Renal cortical epithelial cell (primary cell): ENCODE measurements around the gene SH3RF3. TPM values are rescaled to one million over a fixed set of nuclear protein-coding genes. Genes with fewer than 3 reads are reported as not detected.

ENCODE experiments used
- DNase-seq: peaks from one replicate; pipeline ENCODE4 v3.0.0-alpha.2; 2011; ENCODE audit warnings: low read depth
- total RNA-seq: library from RNA; depleted of rRNA; stranded (reverse); fragments of >200 nt; gene quantifications from 2 replicates; pipeline ENCODE4 v1.2.3, GENCODE V29; 2014

SH3RF3 gene
- total RNA-seq, 1 donor from 2014 or later: 0.40 TPM

DNA sequence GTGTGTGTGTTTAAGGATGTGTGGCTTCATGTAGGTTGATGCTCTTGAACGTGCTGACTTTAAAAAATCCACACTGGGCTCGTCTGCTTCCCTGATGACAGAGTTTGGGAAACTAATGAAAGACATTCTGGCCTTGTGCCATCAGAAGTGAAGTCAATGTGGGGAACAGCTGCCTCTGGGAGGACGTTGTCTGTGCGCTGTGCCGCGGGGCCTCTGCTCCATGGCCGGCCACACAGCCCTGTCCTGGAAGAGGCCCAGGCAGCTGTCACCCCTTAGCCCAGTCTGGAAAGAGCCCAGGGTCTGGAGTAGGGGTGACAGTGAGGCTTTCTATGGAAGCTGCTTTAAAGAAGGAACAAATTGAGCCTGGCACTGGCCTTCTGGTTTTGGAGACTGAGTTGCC lies 155.8 kb downstream of the SH3RF3 start:
- no peak for DNase-seq

- DNase-seq: peak; percentile 54
Observed at GRCh38 chr2:109285244-109285651, 156.2 kb downstream of the SH3RF3 start.

DNA sequence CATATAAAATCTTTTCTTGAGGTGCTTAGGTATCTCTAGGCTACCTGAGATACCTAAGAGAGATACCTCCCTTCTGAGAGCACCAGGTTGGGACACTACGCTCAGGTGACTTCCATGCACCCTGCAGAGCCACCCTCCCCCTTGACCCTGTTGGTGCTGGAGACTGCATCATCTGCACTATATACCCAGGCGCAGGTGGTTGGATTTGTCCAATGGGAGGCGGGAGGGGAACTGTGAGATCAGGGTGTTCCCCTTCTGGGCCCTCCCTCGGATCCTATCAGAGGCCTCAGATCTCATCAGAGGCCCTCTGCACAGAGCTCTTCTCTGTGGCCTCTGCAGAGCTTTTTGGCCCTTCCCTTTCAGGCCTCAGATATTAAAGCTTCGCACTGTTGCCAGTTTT lies 158.4 kb downstream of the SH3RF3 start:
- no peak for DNase-seq

GRCh38 chr2:109287838-109288237 lies 158.8 kb downstream of the SH3RF3 start:
- no peak for DNase-seq

GRCh38 chr2:109288544-109289368 lies 159.8 kb downstream of the SH3RF3 start:
- DNase-seq: no peak

DNA sequence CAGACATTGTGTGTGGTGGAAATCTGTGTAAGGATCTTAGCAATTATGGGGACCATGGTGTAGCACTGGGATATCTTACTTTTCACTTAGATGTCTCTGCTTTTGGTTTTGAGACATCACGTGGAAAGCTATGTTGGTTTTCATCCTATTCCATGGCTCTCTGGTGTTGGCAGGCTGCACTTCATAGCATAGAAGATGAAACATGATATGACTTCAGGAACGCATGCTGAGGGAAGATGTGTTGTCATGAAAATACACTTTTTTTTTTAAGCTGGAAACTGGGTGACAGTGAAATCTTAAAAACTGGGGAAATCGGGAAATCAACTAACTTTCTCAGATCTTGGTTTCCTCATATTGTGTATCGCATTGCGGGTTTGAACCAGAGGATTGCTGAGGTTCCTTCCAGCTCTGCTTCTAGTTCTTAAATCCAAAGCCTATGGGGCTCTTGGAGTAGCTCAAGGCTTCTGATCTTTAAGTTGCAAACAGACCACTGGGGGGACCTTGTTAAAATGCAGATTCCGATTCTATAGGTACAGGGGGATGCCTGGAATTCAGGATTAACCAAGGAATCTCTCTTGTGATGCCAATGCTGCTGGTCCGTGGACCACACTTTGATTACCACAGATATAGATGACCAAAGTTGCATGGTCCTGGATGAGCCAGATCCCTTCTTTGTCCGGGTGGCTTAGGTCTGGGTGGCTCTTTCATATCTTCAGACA lies 160.7 kb downstream of the SH3RF3 start:
- DNase-seq: no peak

- DNase-seq: no peak
Observed at GRCh38 chr2:109290887-109291643, 162.1 kb downstream of the SH3RF3 start.

GRCh38 chr2:109292386-109292785 lies 163.4 kb downstream of the SH3RF3 start:
- no peak for DNase-seq

DNA sequence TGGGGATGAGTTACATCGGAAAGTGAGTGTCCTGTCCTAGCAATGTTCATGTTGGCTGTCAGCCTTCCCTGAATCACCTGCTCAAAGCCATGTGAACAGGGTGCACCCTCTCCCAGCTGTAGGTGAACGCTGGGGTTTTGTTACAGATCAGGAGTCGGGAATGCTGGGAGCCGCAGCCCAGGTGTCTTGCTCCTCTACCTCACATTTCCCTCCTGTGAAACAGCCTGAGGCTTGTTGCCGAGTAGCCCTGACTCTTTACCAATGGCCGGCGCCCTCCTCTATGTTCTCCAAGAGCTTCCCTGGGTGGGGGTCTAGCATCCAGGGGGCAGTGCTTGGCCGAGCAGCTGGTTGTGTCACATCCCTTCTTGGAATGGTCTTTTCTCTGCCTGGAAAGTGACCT lies 164.7 kb downstream of the SH3RF3 start:
- DNase-seq: no peak

GRCh38 chr2:109294523-109294922 lies 165.5 kb downstream of the SH3RF3 start:
- no peak for DNase-seq

DNA sequence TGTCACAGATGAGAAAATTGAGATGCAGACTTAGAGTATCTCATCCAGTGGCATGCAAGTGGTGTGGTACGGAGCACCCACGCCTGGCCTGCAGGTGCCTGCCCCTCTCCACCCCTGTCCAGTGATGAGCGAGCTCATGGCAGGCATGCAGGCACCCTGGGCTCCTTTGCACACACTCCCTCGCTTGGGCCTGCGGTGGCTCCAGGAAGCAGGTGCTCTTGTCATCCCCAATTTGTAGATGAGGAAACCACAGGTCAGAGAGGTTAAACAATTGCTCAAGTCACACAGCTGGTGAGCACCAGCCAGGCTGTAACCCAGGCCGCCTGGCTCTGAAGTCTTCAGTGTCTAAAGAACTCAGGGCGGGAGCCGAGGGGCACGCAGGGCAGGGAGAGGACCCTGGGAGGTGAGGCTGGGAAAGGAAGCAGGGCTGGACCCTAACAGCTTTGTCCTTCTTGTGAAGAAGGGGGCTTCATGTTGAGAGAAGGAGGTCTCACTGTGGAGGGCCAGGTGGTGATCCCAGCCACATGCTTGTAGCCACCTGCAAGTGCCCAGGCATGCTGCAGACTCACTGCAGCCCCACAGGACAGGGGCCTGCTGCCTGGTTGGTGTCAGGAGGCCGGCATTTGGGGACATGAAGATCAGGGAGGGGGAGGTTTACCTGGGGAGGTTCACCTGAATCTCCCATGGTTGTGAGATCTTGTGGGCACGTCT lies 166.2 kb downstream of the SH3RF3 start:
- DNase-seq: no peak

GRCh38 chr2:109295781-109296117 lies 166.7 kb downstream of the SH3RF3 start:
- DNase-seq: no peak

DNA sequence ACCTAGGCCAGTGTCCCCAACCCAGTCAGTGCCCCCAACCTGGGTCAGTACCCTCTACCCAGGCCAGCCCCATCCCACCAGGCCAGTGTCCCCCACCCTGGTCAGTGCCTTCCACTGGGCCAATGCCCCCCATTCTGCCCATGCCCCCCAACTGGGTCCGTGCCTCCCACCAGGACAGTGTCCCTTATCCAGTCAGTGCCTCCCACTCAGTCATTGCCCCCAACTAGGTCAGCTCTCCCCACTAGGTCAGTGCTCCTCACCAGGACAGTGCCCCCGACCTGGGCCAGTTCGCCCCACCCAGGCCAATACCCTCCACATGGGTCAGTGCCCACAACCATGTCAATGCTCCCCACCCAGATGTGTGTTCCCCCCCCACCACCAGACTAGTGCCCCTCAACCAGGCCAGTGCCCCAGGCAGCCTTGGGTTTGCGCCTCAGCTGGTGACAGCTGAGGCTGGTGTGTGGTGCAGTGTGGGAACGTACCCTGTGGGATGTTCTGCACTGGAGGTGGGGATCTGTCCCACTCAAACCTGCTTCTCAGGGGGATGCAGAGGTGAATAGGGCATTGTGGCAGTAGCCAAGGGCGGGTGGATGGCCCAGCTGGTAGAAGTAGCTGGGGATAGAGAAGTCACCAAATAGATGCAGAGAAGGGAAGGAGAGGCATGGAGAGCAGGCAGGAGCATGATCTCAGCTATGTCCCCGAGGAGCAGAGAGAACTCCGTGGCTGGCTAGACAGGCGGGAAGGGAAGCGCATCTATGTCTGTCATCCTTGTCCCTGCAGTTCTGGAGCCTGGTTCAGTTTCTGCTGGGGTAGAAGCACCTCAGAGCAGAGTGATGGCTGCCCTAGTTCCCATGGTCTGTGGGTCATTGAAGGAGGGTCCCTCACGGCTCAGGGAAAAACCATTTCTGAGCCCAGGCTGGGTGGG lies 168.8 kb downstream of the SH3RF3 start:
- no peak for DNase-seq

- DNase-seq: no peak
Observed at GRCh38 chr2:109298851-109299250, 169.8 kb downstream of the SH3RF3 start.

GRCh38 chr2:109299536-109299935 lies 170.5 kb downstream of the SH3RF3 start:
- no peak for DNase-seq

GRCh38 chr2:109300582-109300981 lies 171.6 kb downstream of the SH3RF3 start:
- DNase-seq: no peak

DNA sequence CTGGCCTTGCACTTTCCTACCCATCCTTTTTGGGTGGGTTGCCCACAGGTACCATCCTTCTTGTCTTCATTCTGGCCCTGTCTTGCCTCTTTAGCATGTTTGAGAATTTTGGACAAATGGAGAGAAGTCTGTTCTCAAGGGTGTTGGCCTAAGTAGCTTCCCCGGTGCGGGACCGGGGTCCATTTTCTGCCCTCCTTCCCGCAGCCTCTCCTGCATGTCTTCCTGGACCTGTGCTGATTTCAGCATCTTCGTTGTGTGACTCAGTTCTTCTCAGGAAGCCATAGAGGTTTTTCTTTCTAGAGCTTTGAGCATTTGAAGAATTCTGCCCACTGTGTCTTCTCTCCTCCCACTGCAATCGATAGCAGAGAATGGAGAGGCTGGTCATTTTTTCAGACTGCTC lies 172.7 kb downstream of the SH3RF3 start:
- DNase-seq: no peak

- no peak for DNase-seq
Observed at GRCh38 chr2:109302319-109302718, 173.3 kb downstream of the SH3RF3 start.

GRCh38 chr2:109304242-109304641 lies 175.2 kb downstream of the SH3RF3 start:
- no peak for DNase-seq

DNA sequence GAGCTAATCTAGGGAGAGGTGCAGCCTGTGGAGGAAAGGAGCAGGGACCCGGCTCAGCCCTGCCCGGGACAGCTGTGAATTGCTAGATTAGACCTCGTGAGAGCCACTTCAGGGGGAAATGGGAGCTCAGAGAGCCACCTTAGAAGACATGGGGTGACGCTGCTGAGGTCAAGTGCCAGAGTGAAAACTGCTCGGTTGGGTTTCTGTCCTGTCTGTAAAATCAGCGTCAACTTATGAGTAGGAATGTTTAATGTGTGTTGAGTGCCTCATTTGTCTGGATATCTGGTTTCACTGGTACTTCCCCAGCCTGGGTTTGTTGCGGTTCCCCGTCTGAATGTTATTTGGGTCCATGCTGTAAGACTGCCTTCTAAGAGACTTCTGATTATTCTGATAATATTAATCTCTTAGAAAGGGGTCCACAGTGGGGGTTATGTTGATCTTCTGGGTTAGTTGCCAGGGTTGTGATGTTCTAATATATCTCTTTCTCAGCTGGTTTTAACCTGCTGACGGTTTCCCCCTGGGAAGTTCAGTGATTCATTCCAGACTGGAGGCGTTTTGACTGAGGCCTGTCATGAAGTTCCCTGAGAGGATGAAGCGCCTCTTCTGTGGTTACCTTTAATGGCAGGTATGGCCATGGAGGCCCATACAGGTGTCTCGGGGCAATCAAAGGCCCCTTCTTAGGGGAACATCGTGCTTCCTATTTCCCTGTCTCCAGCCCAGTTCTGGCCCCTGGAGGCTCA lies 175.9 kb downstream of the SH3RF3 start:
- DNase-seq: no peak
